ENCODE measurements around the gene DDX24.

The DDX24 gene

DNA sequence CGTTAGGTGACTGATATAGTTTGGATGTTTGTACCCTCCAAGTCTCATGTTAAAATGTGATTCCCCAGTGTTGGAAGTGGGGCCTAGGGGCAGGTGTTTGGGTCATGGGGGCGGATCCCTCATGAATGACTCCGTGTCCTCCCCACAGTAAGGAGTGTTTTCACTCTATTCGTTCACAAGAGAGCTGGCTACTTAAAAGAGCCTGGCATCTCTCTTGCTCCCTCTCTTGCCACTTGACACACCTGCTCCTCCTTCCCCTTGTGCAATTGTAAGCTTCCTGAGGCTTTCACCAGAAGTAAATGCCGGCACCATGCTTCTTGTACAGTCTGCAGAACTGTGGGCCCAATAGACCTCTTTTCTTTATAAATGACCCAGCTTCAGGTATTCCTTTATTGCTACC lies 45.8 kb upstream of the DDX24 start:
- H2AK5ac ChIP-seq (ENCODE audit: low read length), result no peak overlapping the region
- H3K4me1 ChIP-seq (ENCODE audit: control insufficient read depth, low read depth, low read length), result no peaks in the 10 kb centered on the region
- WGBS (ENCODE audit: extremely low coverage, insufficient coverage, low lambda C conversion rate), result no CpG with 5 or more reads among the region's 5 CpGs
- H3K18ac ChIP-seq (ENCODE audit: low read length), result no peak overlapping the region
- H4K5ac ChIP-seq (ENCODE audit: low read length), result no peak overlapping the region
- H3K27me3 ChIP-seq (ENCODE audit: insufficient read depth, low read length, poor library complexity), result no peaks in the 10 kb centered on the region
- H2BK120ac ChIP-seq (ENCODE audit: low read depth, low read length), result no peak overlapping the region
- H3K4ac ChIP-seq (ENCODE audit: low read depth, low read length), result no peak overlapping the region
- no peak overlapping the region for H2BK5ac ChIP-seq (ENCODE audit: low read length)
- no peak overlapping the region for H3K4me3 ChIP-seq (ENCODE audit: low read length)
- H3K23ac ChIP-seq (ENCODE audit: low read length), result no peak overlapping the region
- H3K27ac ChIP-seq (ENCODE audit: low read depth, low read length), result no peak overlapping the region
- no peaks in the 10 kb centered on the region for H3K79me2 ChIP-seq (ENCODE audit: control insufficient read depth, insufficient read depth, low read length)
- no peak overlapping the region for H4K8ac ChIP-seq (ENCODE audit: low read depth, low read length)
- H3K79me1 ChIP-seq (ENCODE audit: low read length), result no peaks in the 10 kb centered on the region
- no peak overlapping the region for H3K56ac ChIP-seq (ENCODE audit: low read length)
- no peak overlapping the region for H2BK15ac ChIP-seq (replicated peaks; ENCODE audit: low read depth)
- H3K9ac ChIP-seq (ENCODE audit: low read length), result no peak overlapping the region
- no peak overlapping the region for H3K4me2 ChIP-seq (ENCODE audit: low read length)
- DNase-seq, result no peak
- no peaks in the 10 kb centered on the region for H3K36me3 ChIP-seq (ENCODE audit: control insufficient read depth, insufficient read depth, low read length)

DNA sequence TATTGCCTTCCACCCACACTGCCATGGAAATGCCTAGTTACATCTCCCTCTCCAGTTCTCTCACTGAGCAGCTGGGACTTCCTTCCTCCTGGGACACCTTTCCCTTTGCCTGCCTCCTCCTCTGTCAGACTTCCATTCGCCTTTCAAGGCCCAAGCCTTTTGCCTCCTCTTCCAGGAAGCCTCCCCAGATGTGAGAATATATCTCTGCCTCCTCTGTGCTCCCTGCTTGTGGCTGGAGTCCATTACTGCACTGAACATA lies 45.3 kb upstream of the DDX24 start:
- Histone ChIP-seq H3K23ac (ENCODE audit: low read length) (no peak overlapping the region), H4K5ac (ENCODE audit: low read length) (no peak overlapping the region), H3K27ac (ENCODE audit: low read depth, low read length) (no peak overlapping the region), H3K18ac (ENCODE audit: low read length) (no peak overlapping the region), H2BK5ac (ENCODE audit: low read length) (no peak overlapping the region), H3K4me3 (ENCODE audit: low read length) (no peak overlapping the region), H3K4ac (ENCODE audit: low read depth, low read length) (no peak overlapping the region), H3K4me1 (ENCODE audit: control insufficient read depth, low read depth, low read length) (no peaks in the 10 kb centered on the region), H3K9ac (ENCODE audit: low read length) (no peak overlapping the region), H3K79me1 (ENCODE audit: low read length) (no peaks in the 10 kb centered on the region), H2BK15ac (replicated peaks; ENCODE audit: low read depth) (no peak overlapping the region), H3K4me2 (ENCODE audit: low read length) (no peak overlapping the region), H3K27me3 (ENCODE audit: insufficient read depth, low read length, poor library complexity) (no peaks in the 10 kb centered on the region), H3K79me2 (ENCODE audit: control insufficient read depth, insufficient read depth, low read length) (no peaks in the 10 kb centered on the region), H2BK120ac (ENCODE audit: low read depth, low read length) (no peak overlapping the region), H2AK5ac (ENCODE audit: low read length) (no peak overlapping the region), H4K8ac (ENCODE audit: low read depth, low read length) (no peak overlapping the region), H3K56ac (ENCODE audit: low read length) (no peak overlapping the region), H3K36me3 (ENCODE audit: control insufficient read depth, insufficient read depth, low read length) (no peaks in the 10 kb centered on the region)
- no CpG with 5 or more reads among the region's 1 CpG for WGBS (ENCODE audit: extremely low coverage, insufficient coverage, low lambda C conversion rate)
- DNase-seq, result no peak

DNA sequence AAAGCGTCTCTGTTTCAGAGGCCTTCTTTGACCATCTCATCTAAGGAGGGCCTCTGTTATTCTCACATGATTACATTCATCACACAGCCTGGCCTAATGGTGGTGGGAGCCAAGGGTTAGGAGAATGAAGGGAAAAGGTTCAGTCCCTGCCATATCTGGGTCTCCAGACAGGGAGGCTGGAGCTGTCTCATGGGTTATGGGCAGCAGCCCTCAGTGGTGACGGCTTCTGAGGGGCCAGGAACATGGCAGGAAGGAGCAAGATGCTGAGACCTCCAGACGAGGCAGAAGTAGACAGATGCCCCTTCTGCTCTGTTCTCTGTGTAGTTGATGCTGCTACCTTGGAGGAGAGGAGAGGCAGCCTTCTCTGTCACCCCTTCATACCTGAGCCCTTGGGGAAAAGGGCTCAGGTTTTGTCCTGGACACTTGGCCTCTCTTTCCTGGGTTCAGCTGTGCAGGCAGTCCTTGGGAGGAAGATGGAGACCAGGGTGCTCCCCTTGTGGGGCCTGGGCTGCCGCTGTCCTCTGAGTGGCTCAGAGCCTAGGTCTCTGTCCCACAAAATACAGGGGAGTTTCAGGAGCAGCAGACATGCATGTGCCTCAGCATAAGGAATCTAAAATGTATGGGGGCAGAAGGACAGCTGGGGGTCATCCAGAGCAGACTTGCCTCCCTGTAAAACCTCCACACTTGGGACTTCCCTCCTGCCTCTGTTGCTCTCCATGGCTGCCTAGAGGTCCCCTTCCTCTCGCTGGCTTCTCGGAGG lies 44.8 kb upstream of the DDX24 start:
- no peak overlapping the region for H3K56ac ChIP-seq (ENCODE audit: low read length)
- no peak overlapping the region for H2BK120ac ChIP-seq (ENCODE audit: low read depth, low read length)

DNA sequence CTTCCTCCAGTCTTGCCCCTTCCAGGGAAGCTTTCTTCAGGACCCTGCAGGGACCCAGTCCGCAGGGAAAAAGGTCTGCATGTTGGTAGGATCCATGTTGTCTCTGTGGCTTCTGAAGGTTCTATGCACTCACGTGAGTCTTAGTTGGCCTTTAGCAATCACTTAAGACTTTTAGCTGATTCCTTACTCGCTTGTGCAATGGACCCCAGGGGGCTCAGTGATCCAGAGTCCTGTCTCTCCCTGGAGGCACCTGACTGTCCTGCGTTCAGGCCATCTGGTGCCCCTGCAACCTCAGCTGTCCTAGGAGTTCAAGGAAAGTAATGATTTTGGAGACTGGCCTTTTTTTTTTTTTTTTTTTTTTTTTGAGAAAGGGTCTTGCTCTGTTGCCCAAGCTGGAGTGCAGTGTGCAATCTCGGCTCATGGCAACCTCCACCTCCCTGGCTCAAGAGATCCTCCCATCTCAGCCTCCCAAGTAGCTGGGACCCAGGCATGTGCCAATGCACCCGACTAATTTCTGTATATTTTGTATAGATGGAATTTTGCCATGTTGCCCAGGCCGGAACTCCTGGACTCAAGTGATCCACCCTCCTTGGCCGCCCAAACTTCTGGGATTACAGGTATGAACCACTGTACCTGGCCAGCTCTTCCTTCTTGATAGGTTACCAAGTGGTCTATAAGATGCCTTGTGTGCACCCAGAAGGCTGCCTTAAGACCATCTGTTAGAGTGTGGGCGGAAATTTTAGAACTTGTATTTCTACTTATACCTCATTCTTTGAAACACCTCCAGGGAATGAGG lies 43.8 kb upstream of the DDX24 start:
- no peak overlapping the region for H4K8ac ChIP-seq (ENCODE audit: low read depth, low read length)
- no peak overlapping the region for H3K56ac ChIP-seq (ENCODE audit: low read length)
- H3K23ac ChIP-seq (ENCODE audit: low read length), result no peak overlapping the region
- no peak overlapping the region for H2BK120ac ChIP-seq (ENCODE audit: low read depth, low read length)
- H3K4me3 ChIP-seq (ENCODE audit: low read length), result no peak overlapping the region
- H3K9ac ChIP-seq (ENCODE audit: low read length), result no peak overlapping the region
- no peak overlapping the region for H3K4ac ChIP-seq (ENCODE audit: low read depth, low read length)
- H2BK15ac ChIP-seq (replicated peaks; ENCODE audit: low read depth), result no peak overlapping the region
- H3K27ac ChIP-seq (ENCODE audit: low read depth, low read length), result no peak overlapping the region
- no peaks in the 10 kb centered on the region for H3K36me3 ChIP-seq (ENCODE audit: control insufficient read depth, insufficient read depth, low read length)
- H4K5ac ChIP-seq (ENCODE audit: low read length), result no peak overlapping the region
- no peaks in the 10 kb centered on the region for H3K27me3 ChIP-seq (ENCODE audit: insufficient read depth, low read length, poor library complexity)
- no peak overlapping the region for H3K18ac ChIP-seq (ENCODE audit: low read length)
- H2AK5ac ChIP-seq (ENCODE audit: low read length), result no peak overlapping the region
- no peak overlapping the region for H3K4me2 ChIP-seq (ENCODE audit: low read length)
- H2BK5ac ChIP-seq (ENCODE audit: low read length), result no peak overlapping the region
- H3K4me1 ChIP-seq (ENCODE audit: control insufficient read depth, low read depth, low read length), result no peaks in the 10 kb centered on the region
- no peaks in the 10 kb centered on the region for H3K79me2 ChIP-seq (ENCODE audit: control insufficient read depth, insufficient read depth, low read length)
- H3K79me1 ChIP-seq (ENCODE audit: low read length), result no peaks in the 10 kb centered on the region
- WGBS (ENCODE audit: extremely low coverage, insufficient coverage, low lambda C conversion rate), result no CpG with 5 or more reads among the region's 9 CpGs
- no peak for DNase-seq

More for the DNA sequence above, 44.8 kb upstream of the DDX24 start:
- H3K4me1 ChIP-seq (ENCODE audit: control insufficient read depth, low read depth, low read length), result no peaks in the 10 kb centered on the region
- H3K23ac ChIP-seq (ENCODE audit: low read length), result no peak overlapping the region
- H3K18ac ChIP-seq (ENCODE audit: low read length), result no peak overlapping the region
- H3K9ac ChIP-seq (ENCODE audit: low read length), result no peak overlapping the region
- no peaks in the 10 kb centered on the region for H3K79me1 ChIP-seq (ENCODE audit: low read length)
- H3K36me3 ChIP-seq (ENCODE audit: control insufficient read depth, insufficient read depth, low read length), result no peaks in the 10 kb centered on the region
- no peak overlapping the region for H3K27ac ChIP-seq (ENCODE audit: low read depth, low read length)
- DNase-seq, result no peak
- H3K4me3 ChIP-seq (ENCODE audit: low read length), result no peak overlapping the region
- no peaks in the 10 kb centered on the region for H3K79me2 ChIP-seq (ENCODE audit: control insufficient read depth, insufficient read depth, low read length)
- no peak overlapping the region for H2BK15ac ChIP-seq (replicated peaks; ENCODE audit: low read depth)
- H3K4me2 ChIP-seq (ENCODE audit: low read length), result no peak overlapping the region
- no peaks in the 10 kb centered on the region for H3K27me3 ChIP-seq (ENCODE audit: insufficient read depth, low read length, poor library complexity)
- no peak overlapping the region for H2AK5ac ChIP-seq (ENCODE audit: low read length)
- no peak overlapping the region for H4K5ac ChIP-seq (ENCODE audit: low read length)
- H3K4ac ChIP-seq (ENCODE audit: low read depth, low read length), result no peak overlapping the region
- no peak overlapping the region for H2BK5ac ChIP-seq (ENCODE audit: low read length)
- WGBS (ENCODE audit: extremely low coverage, insufficient coverage, low lambda C conversion rate), result no CpG with 5 or more reads among the region's 6 CpGs
- H4K8ac ChIP-seq (ENCODE audit: low read depth, low read length), result no peak overlapping the region

DNA sequence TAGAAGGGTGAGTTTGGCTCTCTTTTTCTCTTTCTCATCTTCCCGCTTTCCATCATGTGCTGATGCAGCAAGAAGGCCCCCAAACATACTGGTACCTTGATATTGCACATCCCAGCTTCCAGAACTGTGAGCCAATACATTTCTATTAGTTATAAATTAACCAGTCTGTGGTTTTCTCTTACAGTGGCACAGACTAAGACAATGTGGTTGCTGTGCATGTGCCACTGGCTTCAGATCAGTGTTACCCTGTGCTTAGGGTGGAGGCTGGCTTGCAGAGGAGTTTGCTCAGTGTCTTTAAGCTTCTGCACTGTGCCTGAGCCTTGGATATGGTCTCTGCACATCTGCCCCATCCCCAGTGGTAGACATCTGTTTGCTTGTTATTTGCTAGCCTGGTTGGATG lies 42.9 kb upstream of the DDX24 start:
- H4K5ac ChIP-seq (ENCODE audit: low read length), result no peak overlapping the region
- no peak overlapping the region for H2BK120ac ChIP-seq (ENCODE audit: low read depth, low read length)
- no peaks in the 10 kb centered on the region for H3K36me3 ChIP-seq (ENCODE audit: control insufficient read depth, insufficient read depth, low read length)
- H2BK5ac ChIP-seq (ENCODE audit: low read length), result no peak overlapping the region
- no peak overlapping the region for H4K8ac ChIP-seq (ENCODE audit: low read depth, low read length)
- no peak overlapping the region for H3K23ac ChIP-seq (ENCODE audit: low read length)
- H3K4me2 ChIP-seq (ENCODE audit: low read length), result no peak overlapping the region
- H3K4me1 ChIP-seq (ENCODE audit: control insufficient read depth, low read depth, low read length), result no peaks in the 10 kb centered on the region
- WGBS (ENCODE audit: extremely low coverage, insufficient coverage, low lambda C conversion rate), result no CpG with 5 or more reads among the region's 1 CpG
- H3K4me3 ChIP-seq (ENCODE audit: low read length), result no peak overlapping the region
- H2AK5ac ChIP-seq (ENCODE audit: low read length), result no peak overlapping the region
- H3K56ac ChIP-seq (ENCODE audit: low read length), result no peak overlapping the region
- H3K79me2 ChIP-seq (ENCODE audit: control insufficient read depth, insufficient read depth, low read length), result no peaks in the 10 kb centered on the region
- no peaks in the 10 kb centered on the region for H3K79me1 ChIP-seq (ENCODE audit: low read length)
- H3K18ac ChIP-seq (ENCODE audit: low read length), result no peak overlapping the region
- H3K27ac ChIP-seq (ENCODE audit: low read depth, low read length), result no peak overlapping the region
- no peak for DNase-seq
- H3K4ac ChIP-seq (ENCODE audit: low read depth, low read length), result no peak overlapping the region
- no peak overlapping the region for H2BK15ac ChIP-seq (replicated peaks; ENCODE audit: low read depth)
- H3K9ac ChIP-seq (ENCODE audit: low read length), result no peak overlapping the region
- no peaks in the 10 kb centered on the region for H3K27me3 ChIP-seq (ENCODE audit: insufficient read depth, low read length, poor library complexity)

Data from mesendoderm (in vitro differentiated cells).